AG09319 (cell line): ENCODE data around the gene AIPL1.
A peak's percentile ranks its signal among the peaks of the same experiment; 100 is the strongest.

Experiments used
- DNase-seq: peaks from one replicate; pipeline ENCODE4 v3.0.0-alpha.2; 2010; ENCODE audit warnings: low read depth; ENCODE audit errors: extremely low read depth
- TF ChIP-seq, protein P1 (sequence below): IDR thresholded peaks from 2 replicates; pipeline ENCODE4 v1.5.1; 2011; ENCODE audit warnings: low read depth, mild to moderate bottlenecking, inconsistent platforms, low read length, moderate library complexity

The AIPL1 gene

DNA sequence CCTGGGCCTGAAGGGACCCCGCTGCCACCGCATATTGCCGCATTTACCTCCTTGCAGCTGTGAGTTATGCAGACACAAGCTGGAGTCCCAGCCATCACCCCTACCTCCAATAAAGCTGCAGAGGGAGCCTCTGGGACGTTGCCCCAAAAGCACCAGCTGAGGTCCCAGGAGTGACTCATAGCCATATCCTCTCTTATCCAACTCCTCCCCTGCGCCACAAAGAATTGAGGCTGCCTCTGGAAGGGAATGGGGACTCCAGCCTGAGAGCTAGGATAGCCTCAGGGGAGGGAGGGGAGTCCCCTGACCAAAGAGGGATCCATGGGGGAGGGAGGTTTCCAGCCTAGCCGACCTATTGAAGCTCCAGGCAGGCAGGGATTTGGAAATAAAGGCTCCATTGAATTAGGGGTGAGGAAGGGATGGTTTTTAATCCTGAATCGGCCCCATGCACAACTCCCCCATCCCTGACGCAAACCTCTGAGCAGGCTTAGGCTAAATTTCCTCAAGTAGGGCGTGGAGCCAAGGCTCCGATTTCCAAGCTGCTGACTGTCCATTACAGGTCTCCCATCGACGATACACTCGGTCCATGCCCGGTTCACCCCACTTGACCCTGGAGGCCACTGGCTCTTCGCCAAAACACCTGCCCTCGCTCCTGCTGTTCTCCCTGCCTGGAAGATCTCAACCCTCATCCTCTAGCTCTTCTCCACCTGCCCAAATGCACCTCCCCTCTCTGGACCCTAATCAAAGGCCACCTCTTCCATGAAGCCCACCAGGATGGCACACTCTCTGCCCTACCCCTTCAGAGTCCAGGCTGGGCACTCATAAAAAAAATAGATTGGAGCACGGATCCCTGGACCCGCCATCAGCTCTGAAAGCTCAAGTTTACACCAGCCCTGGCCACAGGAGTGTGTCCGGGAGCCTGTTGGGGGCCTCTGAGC is 36.9 kb upstream of the AIPL1 start:
- peak; percentile 10 for DNase-seq
- TF ChIP-seq, protein P1, sequence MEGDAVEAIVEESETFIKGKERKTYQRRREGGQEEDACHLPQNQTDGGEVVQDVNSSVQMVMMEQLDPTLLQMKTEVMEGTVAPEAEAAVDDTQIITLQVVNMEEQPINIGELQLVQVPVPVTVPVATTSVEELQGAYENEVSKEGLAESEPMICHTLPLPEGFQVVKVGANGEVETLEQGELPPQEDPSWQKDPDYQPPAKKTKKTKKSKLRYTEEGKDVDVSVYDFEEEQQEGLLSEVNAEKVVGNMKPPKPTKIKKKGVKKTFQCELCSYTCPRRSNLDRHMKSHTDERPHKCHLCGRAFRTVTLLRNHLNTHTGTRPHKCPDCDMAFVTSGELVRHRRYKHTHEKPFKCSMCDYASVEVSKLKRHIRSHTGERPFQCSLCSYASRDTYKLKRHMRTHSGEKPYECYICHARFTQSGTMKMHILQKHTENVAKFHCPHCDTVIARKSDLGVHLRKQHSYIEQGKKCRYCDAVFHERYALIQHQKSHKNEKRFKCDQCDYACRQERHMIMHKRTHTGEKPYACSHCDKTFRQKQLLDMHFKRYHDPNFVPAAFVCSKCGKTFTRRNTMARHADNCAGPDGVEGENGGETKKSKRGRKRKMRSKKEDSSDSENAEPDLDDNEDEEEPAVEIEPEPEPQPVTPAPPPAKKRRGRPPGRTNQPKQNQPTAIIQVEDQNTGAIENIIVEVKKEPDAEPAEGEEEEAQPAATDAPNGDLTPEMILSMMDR = peak; percentile 9; the same call in 1 of the 2 replicates

DNA sequence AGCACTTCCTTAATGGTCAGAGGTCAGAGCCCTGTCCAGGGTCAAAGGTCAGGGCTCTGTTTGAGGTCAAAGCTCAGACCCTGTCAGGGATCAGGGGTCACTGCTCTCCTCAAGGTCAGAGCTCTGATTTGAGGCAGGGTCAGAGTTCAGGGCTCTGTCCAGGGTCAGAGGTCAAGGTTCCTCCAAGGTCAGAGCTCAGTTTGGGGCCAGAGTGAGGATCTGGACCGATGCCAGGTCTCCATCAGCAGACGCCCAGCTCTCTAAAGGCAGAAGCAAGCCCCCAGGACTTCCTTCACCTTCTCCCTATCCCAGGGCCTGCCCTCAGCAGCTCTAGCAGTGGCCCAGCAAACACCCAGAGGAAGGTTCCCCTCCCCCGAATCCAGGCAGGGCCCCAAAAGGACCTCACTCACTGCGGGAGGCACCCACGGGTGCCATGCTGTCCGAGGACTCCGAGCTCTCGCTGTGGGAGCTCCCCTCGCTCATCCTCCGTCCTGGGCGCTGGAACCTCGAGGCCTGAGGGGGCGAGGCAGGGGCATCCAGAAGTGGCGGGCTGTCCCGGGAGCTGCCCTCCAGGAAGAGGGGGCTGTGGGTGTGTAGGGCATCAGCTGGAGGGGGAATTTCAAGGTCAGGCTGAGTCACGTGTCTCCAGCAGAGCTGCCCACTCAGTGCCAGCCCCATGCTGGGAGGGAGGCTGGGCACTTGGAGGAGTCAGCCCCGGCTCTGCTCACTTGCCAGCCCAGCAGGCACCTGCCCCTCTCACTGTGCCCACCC is 36.0 kb upstream of the AIPL1 start:
- DNase-seq = no peak
- TF ChIP-seq, protein P1 = no peak

DNA sequence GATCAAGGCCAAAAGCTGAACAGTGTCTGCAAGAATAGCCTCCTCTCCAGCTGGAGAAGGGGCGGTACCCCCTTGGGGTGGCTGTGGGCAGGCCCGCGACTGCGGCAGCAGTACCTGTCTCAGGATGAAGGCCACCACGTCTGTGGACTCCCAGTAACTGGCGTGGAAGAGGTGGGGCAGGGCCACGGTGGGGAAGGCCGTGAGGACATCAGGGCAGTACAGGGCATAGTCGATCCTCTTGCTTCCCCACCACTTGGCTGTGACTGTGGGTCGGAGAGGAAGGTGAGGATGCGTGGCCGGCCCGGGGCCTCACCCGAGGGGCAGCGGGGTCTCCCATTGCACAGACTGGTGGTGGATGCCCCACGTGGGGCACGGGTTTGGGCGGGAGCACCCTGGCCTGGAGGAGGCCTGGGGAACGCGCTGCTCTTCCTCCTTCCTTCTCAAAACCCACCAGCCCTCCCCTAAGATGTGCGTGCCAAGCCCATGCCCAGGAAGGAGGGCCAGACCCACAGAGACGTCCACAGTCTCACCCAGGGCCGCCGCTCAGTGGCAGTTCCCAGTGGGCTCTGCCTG is 35.3 kb upstream of the AIPL1 start:
- DNase-seq = no peak
- TF ChIP-seq, protein P1 = no peak

DNA sequence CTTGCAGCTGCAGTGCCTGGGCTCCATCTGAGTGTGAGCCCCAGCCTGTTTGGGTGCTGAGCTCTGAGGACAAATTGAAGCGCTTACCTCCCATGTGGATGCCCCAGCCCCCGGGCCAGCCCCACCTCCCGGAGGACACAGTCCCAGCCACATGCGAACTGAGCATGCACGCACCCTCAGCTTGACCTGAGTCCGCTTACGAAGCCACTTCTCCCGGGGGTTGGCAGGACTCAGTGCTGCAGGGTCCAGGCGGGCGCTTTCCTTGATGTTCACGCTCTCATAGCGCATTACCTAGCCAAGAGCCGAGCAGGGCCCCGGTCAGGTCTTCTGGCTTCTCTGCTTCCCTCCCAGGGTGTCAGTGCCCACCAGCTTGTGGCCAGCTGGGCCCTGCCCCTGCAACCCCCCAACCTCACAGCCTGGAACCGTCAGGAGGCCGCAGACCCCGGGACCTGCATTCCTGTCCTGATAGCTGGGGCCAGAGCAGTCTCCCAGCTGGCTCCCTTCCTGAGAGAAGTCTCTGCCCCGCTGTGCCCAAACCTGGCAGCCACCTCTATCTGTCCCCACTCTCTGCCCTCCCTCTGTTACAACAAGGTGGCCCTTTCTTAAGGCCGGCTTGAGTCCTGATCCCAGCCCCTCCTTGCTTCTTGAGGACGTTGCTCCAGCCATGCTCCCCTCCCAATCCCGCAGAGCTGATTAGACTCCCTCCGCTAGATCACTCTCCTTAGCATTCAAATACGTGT is 33.3 kb upstream of the AIPL1 start:
- TF ChIP-seq, protein P1 = no peak
- DNase-seq = no peak

DNA sequence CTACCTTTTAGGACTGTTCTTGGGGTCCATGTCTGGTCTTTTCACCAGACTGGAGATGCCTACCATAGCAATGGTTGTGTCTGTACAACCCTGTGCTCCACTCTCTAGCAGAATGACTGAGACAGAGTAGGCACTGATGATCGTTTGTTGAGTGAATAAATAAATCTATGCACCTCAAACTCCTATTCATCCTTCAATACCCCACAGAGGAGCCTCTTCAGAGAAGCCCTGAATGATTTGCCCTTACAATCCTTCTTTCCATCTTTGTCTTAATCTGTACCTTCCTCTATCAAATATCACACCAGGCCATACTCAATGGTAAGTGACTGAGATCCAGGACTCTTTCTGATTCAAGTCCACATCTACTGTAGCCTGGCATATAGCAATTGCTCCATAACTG is 32.6 kb upstream of the AIPL1 start:
- no peak for DNase-seq
- TF ChIP-seq, protein P1 = no peak

DNA sequence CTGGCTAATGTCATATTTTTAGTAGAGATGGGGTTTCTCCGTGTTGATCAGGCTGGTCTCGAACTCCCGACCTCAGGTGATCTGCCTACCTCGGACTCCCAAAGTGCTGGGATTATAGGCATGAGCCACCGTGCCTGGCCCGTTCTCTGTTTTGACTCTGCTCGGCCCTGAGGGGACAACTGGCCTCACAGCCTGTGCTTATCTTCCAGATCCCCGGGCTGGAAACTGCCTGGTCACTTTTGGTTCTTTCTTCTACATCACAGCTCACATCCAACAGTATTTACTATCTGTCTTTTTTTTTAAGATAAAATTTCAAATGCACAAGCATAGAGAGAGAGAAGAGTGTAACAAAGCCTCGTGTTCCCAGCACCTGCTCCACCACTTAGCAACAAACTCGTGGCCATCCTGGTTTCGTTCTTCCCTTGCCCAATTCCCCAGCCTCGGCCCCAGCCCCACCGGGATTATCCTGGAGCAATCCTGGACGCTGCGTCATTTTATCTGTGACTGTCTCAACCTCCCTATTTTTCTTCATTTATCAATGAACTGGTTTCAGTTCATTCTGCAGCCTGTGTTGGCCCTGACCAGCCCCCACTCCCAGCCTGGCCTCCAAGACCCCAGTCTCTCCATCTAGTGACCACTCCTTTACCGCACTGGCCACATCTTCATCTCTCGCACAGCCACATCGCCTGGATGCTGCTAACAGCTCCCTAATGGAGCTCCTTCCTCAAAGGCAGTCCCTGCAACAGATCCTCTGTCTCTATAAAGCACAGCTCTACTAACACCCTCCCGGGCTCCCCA is 30.5 kb upstream of the AIPL1 start:
- no peak for DNase-seq
- TF ChIP-seq, protein P1 = no peak
